GM23338 (cell line): ENCODE results near the gene PET117. TPM values are rescaled to one million over a fixed set of nuclear protein-coding genes. Genes with fewer than 3 reads are reported as not detected.

ENCODE experiments used
- ATAC-seq: fragments of 200-7000 bp; cut with Tn5 transposase; 3 replicates; pipeline ENCODE4 v1.9.1; 2020
- DNase-seq: peaks from one replicate; pipeline ENCODE4 v3.0.0-alpha.2; 2015; ENCODE audit warnings: low spot score
- H2AFZ ChIP-seq: fragments of 200-600 bp; sonication (generic); 2 replicates; pipeline ENCODE4 v1.8.0; 2016; ENCODE audit warnings: antibody characterized with exemption, mild to moderate bottlenecking, moderate library complexity
- H3F3A ChIP-seq: fragments of 200-600 bp; sonication (generic); replicated peaks from 2 replicates; pipeline ENCODE4 v1.8.0; 2017; ENCODE audit warnings: antibody characterized with exemption, mixed run types, low read depth
- H3K27ac ChIP-seq: fragments of 200-600 bp; sonication (generic); 2 replicates; pipeline ENCODE4 v1.6.1; 2016; ENCODE audit warnings: low read depth
- H3K27me3 ChIP-seq: fragments of 200-600 bp; sonication (generic); 2 replicates; pipeline ENCODE4 v1.8.0; 2016; ENCODE audit warnings: mild to moderate bottlenecking, mixed run types, moderate library complexity; ENCODE audit not compliant: insufficient read depth
- H3K36me3 ChIP-seq: fragments of 200-600 bp; sonication (generic); 2 replicates; pipeline ENCODE4 v1.8.0; 2016; ENCODE audit warnings: mild to moderate bottlenecking; ENCODE audit not compliant: insufficient read depth
- H3K4me1 ChIP-seq: fragments of 200-600 bp; sonication (generic); 2 replicates; pipeline ENCODE4 v1.8.0; 2016; ENCODE audit warnings: mild to moderate bottlenecking, moderate library complexity; ENCODE audit not compliant: insufficient read depth
- H3K4me2 ChIP-seq: fragments of 200-600 bp; sonication (generic); 2 replicates; pipeline ENCODE4 v1.7.1; 2017; ENCODE audit warnings: mixed run types
- H3K4me3 ChIP-seq: fragments of 200-600 bp; sonication (generic); 2 replicates; pipeline ENCODE4 v1.6.1; 2016; ENCODE audit warnings: mixed run types
- H3K79me2 ChIP-seq: fragments of 200-600 bp; sonication (generic); replicated peaks from 2 replicates; pipeline ENCODE4 v1.8.0; 2017; ENCODE audit warnings: mild to moderate bottlenecking; ENCODE audit not compliant: insufficient read depth
- H3K9me2 ChIP-seq: fragments of 200-600 bp; sonication (generic); 2 replicates; pipeline ENCODE4 v1.8.0; 2017; ENCODE audit not compliant: insufficient read depth
- H4K20me1 ChIP-seq: fragments of 200-600 bp; sonication (generic); replicated peaks from 2 replicates; pipeline ENCODE4 v1.8.0; 2017; ENCODE audit warnings: mild to moderate bottlenecking; ENCODE audit not compliant: insufficient read depth
- H3K27ac Mint-ChIP-seq: 2 replicates; pipeline ENCODE4 v1.8.0; 2020; ENCODE audit warnings: inconsistent platforms, mild to moderate bottlenecking, moderate library complexity, mixed read lengths
- H3K27me3 Mint-ChIP-seq: 3 replicates; pipeline ENCODE4 v1.8.0; 2022; ENCODE audit warnings: low read depth, mild to moderate bottlenecking, moderate library complexity, mixed read lengths, inconsistent platforms; ENCODE audit not compliant: insufficient read depth, poor library complexity
- H3K36me3 Mint-ChIP-seq: 3 replicates; pipeline ENCODE4 v1.8.0; 2021; ENCODE audit warnings: low read depth, mild to moderate bottlenecking, inconsistent platforms, moderate library complexity, mixed read lengths
- H3K4me1 Mint-ChIP-seq: 3 replicates; pipeline ENCODE4 v1.8.0; 2020; ENCODE audit warnings: mild to moderate bottlenecking, inconsistent platforms, mixed read lengths
- H3K4me3 Mint-ChIP-seq: 3 replicates; pipeline ENCODE4 v1.8.0; 2021; ENCODE audit warnings: moderate library complexity, mild to moderate bottlenecking, inconsistent platforms, mixed read lengths
- H3K9me3 Mint-ChIP-seq: 3 replicates; pipeline ENCODE4 v1.8.0; 2020; ENCODE audit warnings: moderate library complexity, mild to moderate bottlenecking, inconsistent platforms, mixed read lengths
- CREB1 ChIP-seq: fragments of 250-450 bp; sonication (Bioruptor Pico); IDR thresholded peaks from 2 replicates; pipeline ENCODE4 v1.5.0; 2020; ENCODE audit warnings: low read depth, mild to moderate bottlenecking, moderate library complexity
- CTCF ChIP-seq, 2 experiments: fragments of 200-600 bp in 1 of 2; sonication (generic) in 1 of 2; conservative IDR thresholded peaks; 2 replicates each; pipeline versions ENCODE4 v1.5.1 to v1.6.1; 2016 to 2017; ENCODE audit warnings: antibody characterized with exemption in 2 of 2, low read depth in 2 of 2, mild to moderate bottlenecking in 2 of 2, moderate library complexity in 1 of 2
- EZH2 ChIP-seq: fragments of 200-600 bp; sonication (generic); IDR thresholded peaks from one replicate; pipeline ENCODE4 v1.8.0; 2017; ENCODE audit warnings: antibody characterized with exemption, mild to moderate bottlenecking, low read depth; ENCODE audit not compliant: unreplicated experiment
- EZH2phosphoT487 ChIP-seq: fragments of 200-600 bp; sonication (generic); IDR thresholded peaks from one replicate; pipeline ENCODE4 v1.8.1; 2018; ENCODE audit warnings: antibody characterized with exemption; ENCODE audit not compliant: unreplicated experiment
- JUNB ChIP-seq: IDR thresholded peaks from one replicate; pipeline ENCODE4 v1.6.1; 2016; ENCODE audit warnings: antibody characterized with exemption; ENCODE audit not compliant: unreplicated experiment
- NANOG ChIP-seq: IDR thresholded peaks from 2 replicates; pipeline ENCODE4 v1.6.1; 2016; ENCODE audit warnings: antibody characterized with exemption, borderline replicate concordance
- POLR2AphosphoS5 ChIP-seq: IDR thresholded peaks from 2 replicates; pipeline ENCODE4 v1.6.1; 2016; ENCODE audit warnings: antibody characterized with exemption, low read depth
- REST ChIP-seq: IDR thresholded peaks from one replicate; pipeline ENCODE4 v1.6.1; 2018; ENCODE audit warnings: antibody characterized with exemption; ENCODE audit not compliant: unreplicated experiment
- STAT1 ChIP-seq: IDR thresholded peaks from one replicate; pipeline ENCODE4 v1.6.1; 2016; ENCODE audit warnings: antibody characterized with exemption; ENCODE audit not compliant: unreplicated experiment
- ZNF114 ChIP-seq: fragments of 250-450 bp; sonication (Bioruptor Pico); IDR thresholded peaks from 2 replicates; pipeline ENCODE4 v1.5.0; 2020; ENCODE audit warnings: mild to moderate bottlenecking, moderate library complexity
- ZNF331 ChIP-seq: fragments of 250-450 bp; sonication (Bioruptor Pico); IDR thresholded peaks from 2 replicates; pipeline ENCODE4 v1.5.0; 2020; ENCODE audit warnings: low read depth, mild to moderate bottlenecking, moderate library complexity
- ZNF462 ChIP-seq: fragments of 250-450 bp; sonication (Bioruptor Pico); IDR thresholded peaks from 2 replicates; pipeline ENCODE4 v1.5.0; 2020; ENCODE audit warnings: mild to moderate bottlenecking, moderate library complexity
- polyA plus RNA-seq: library from polyadenylated mRNA; unstranded; fragments of >200 nt; fragmentation: Nextera tagmentation; extraction: Ambion mirVana; gene quantifications from 2 replicates; pipeline ENCODE4 v1.2.1, GENCODE V29; 2016
- total RNA-seq: library from RNA; depleted of rRNA; stranded (reverse); fragments of >200 nt; shearing (Covaris generic); gene quantifications from 2 replicates; pipeline ENCODE4 v1.2.3, GENCODE V29; 2014
- TF ChIP-seq, protein P1 (sequence below): IDR thresholded peaks from 2 replicates; pipeline ENCODE4 v1.6.1; 2016; ENCODE audit warnings: antibody characterized with exemption

PET117 gene
- total and polyA plus RNA-seq, 2 experiments from 2014 or later, result 21.7 to 41.9 TPM

GRCh38 chr20:18133962-18134361 lies 3.7 kb upstream of the PET117 start:
- no peaks in the 10 kb centered on the region; the same call in 2 of the 3 replicates for H3K9me3 Mint-ChIP-seq
- ATAC-seq (no peak), DNase-seq (no peak)
- H3K4me3 Mint-ChIP-seq, result no peak overlapping the region
- H3K4me1 Mint-ChIP-seq, result peaks cover 8% of the 10 kb centered on the region
- H2AFZ ChIP-seq, result peak overlapping the region; percentile 48
- H4K20me1 ChIP-seq, result peaks cover 5% of the 10 kb centered on the region
- H3K4me2 ChIP-seq, result no peak overlapping the region
- no peaks in the 10 kb centered on the region for H3K9me2 ChIP-seq
- H3K4me3 ChIP-seq, result no peak overlapping the region
- no peaks in the 10 kb centered on the region for H3K36me3 Mint-ChIP-seq
- H3K27ac Mint-ChIP-seq, result no peak overlapping the region
- H3K27ac ChIP-seq, result no peak overlapping the region
- peaks cover 5% of the 10 kb centered on the region; the same call in 1 of the 2 replicates for H3K27me3 ChIP-seq
- H3K79me2 ChIP-seq, result peaks cover 10% of the 10 kb centered on the region
- H3F3A ChIP-seq, result no peaks in the 10 kb centered on the region
- no peaks in the 10 kb centered on the region for H3K36me3 ChIP-seq
- TF ChIP-seq CTCF (conservative IDR thresholded peaks at IDR 0.05; ENCODE audit: low read depth in 2 of 2), result no peak
- TF ChIP-seq, protein P1, sequence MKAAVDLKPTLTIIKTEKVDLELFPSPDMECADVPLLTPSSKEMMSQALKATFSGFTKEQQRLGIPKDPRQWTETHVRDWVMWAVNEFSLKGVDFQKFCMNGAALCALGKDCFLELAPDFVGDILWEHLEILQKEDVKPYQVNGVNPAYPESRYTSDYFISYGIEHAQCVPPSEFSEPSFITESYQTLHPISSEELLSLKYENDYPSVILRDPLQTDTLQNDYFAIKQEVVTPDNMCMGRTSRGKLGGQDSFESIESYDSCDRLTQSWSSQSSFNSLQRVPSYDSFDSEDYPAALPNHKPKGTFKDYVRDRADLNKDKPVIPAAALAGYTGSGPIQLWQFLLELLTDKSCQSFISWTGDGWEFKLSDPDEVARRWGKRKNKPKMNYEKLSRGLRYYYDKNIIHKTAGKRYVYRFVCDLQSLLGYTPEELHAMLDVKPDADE, result no peak
- TF ChIP-seq ZNF331 (CRISPR knock-in tag), result no peak
- TF ChIP-seq CREB1, result no peak
- TF ChIP-seq NANOG, result no peak
- no peak for TF ChIP-seq JUNB
- TF ChIP-seq REST, result no peak
- no peak for TF ChIP-seq EZH2phosphoT487
- no peak for TF ChIP-seq EZH2
- no peak for TF ChIP-seq ZNF462
- TF ChIP-seq POLR2AphosphoS5, result no peak
- no peak for TF ChIP-seq STAT1
- TF ChIP-seq ZNF114, result no peak
- H3K27me3 Mint-ChIP-seq, result peaks cover 3% of the 10 kb centered on the region
- H3K4me1 ChIP-seq, result peaks cover 9% of the 10 kb centered on the region
